ENCODE data around the gene ROMO1. TPM values are rescaled to one million over a fixed set of nuclear protein-coding genes. Genes with fewer than 3 reads are reported as not detected.

Gene ROMO1
- total and polyA plus RNA-seq, 2 experiments from 2014 or later: 152 to 881 TPM

- no peak overlapping the region for H2AFZ ChIP-seq
- no peaks in the 10 kb centered on the region for H3K9me2 ChIP-seq (ENCODE audit: insufficient read depth)
- peaks cover 100% of the 10 kb centered on the region for H3K36me3 ChIP-seq (ENCODE audit: insufficient read depth)
- no peaks in the 10 kb centered on the region; the same call in 2 of the 3 replicates for H3K9me3 Mint-ChIP-seq
- H3K27ac Mint-ChIP-seq: no peak overlapping the region
- peaks cover 98% of the 10 kb centered on the region for H3K36me3 Mint-ChIP-seq (ENCODE audit: low read depth)
- no peak overlapping the region for H3K4me2 ChIP-seq
- H3K4me3 Mint-ChIP-seq: no peak overlapping the region
- H3K27me3 Mint-ChIP-seq (ENCODE audit: insufficient read depth, low read depth, poor library complexity): peaks cover 8% of the 10 kb centered on the region
- H3K27ac ChIP-seq (ENCODE audit: low read depth): no peak overlapping the region
- H3F3A ChIP-seq (replicated peaks; ENCODE audit: low read depth): peaks cover 10% of the 10 kb centered on the region
- no peak for ATAC-seq
- H3K79me2 ChIP-seq (replicated peaks; ENCODE audit: insufficient read depth): peaks cover 100% of the 10 kb centered on the region
- TF ChIP-seq ZNF114 (CRISPR knock-in tag; IDR thresholded peaks at IDR 0.05) (no peak), EZH2 (IDR thresholded peaks at IDR 0.05; ENCODE audit: low read depth, unreplicated experiment) (no peak), JUNB (IDR thresholded peaks at IDR 0.05; ENCODE audit: unreplicated experiment) (no peak), CTCF (conservative IDR thresholded peaks at IDR 0.05; ENCODE audit: low read depth in 2 of 2) (no peak), ETS1 (IDR thresholded peaks at IDR 0.05) (no peak), CREB1 (CRISPR knock-in tag; IDR thresholded peaks at IDR 0.05; ENCODE audit: low read depth) (no peak), NANOG (IDR thresholded peaks at IDR 0.05; ENCODE audit: borderline replicate concordance) (no peak), ZNF331 (CRISPR knock-in tag; IDR thresholded peaks at IDR 0.05; ENCODE audit: low read depth) (no peak)
- DNase-seq (ENCODE audit: low spot score): no peak
- no peaks in the 10 kb centered on the region for H3K27me3 ChIP-seq (ENCODE audit: insufficient read depth)
- no peaks in the 10 kb centered on the region for H3K4me1 ChIP-seq (ENCODE audit: insufficient read depth)
- no peak overlapping the region for H3K4me3 ChIP-seq
- H3K4me1 Mint-ChIP-seq: peaks cover 2% of the 10 kb centered on the region; the same call in 2 of the 3 replicates
- H4K20me1 ChIP-seq (replicated peaks; ENCODE audit: insufficient read depth): peaks cover 74% of the 10 kb centered on the region
Measured at GRCh38 chr20:35730583-35731468, 31.6 kb downstream of the ROMO1 start.

- Histone ChIP-seq H4K20me1 (replicated peaks; ENCODE audit: insufficient read depth) (peaks cover 75% of the 10 kb centered on the region), H3K36me3 (ENCODE audit: insufficient read depth) (peaks cover 100% of the 10 kb centered on the region), H2AFZ (no peak overlapping the region), H3K4me3 (no peak overlapping the region), H3K4me1 (ENCODE audit: insufficient read depth) (no peaks in the 10 kb centered on the region), H3F3A (replicated peaks; ENCODE audit: low read depth) (peaks cover 8% of the 10 kb centered on the region), H3K4me2 (no peak overlapping the region), H3K79me2 (replicated peaks; ENCODE audit: insufficient read depth) (peaks cover 100% of the 10 kb centered on the region), H3K27me3 (ENCODE audit: insufficient read depth) (no peaks in the 10 kb centered on the region), H3K27ac (ENCODE audit: low read depth) (no peak overlapping the region), H3K9me2 (ENCODE audit: insufficient read depth) (no peaks in the 10 kb centered on the region)
- H3K9me3 Mint-ChIP-seq: no peaks in the 10 kb centered on the region; the same call in 2 of the 3 replicates
- DNase-seq (ENCODE audit: low spot score): no peak
- H3K36me3 Mint-ChIP-seq (ENCODE audit: low read depth): peaks cover 98% of the 10 kb centered on the region
- no peak for ATAC-seq
- H3K27me3 Mint-ChIP-seq (ENCODE audit: insufficient read depth, low read depth, poor library complexity): peaks cover 5% of the 10 kb centered on the region
- H3K4me3 Mint-ChIP-seq: no peak overlapping the region
- H3K27ac Mint-ChIP-seq: no peak overlapping the region
- H3K4me1 Mint-ChIP-seq: peaks cover 5% of the 10 kb centered on the region
- TF ChIP-seq CTCF (conservative IDR thresholded peaks at IDR 0.05; ENCODE audit: low read depth in 2 of 2) (no peak), CREB1 (CRISPR knock-in tag; IDR thresholded peaks at IDR 0.05; ENCODE audit: low read depth) (no peak), NANOG (IDR thresholded peaks at IDR 0.05; ENCODE audit: borderline replicate concordance) (no peak), ZNF331 (CRISPR knock-in tag; IDR thresholded peaks at IDR 0.05; ENCODE audit: low read depth) (no peak), JUNB (IDR thresholded peaks at IDR 0.05; ENCODE audit: unreplicated experiment) (no peak)
Measured at GRCh38 chr20:35731469-35731788, 32.2 kb downstream of the ROMO1 start.

Measured in GM23338 (cell line).